K562 (cell line): Measurements from ENCODE around the gene PRKD2. TPM values are rescaled to one million over a fixed set of nuclear protein-coding genes. Genes with fewer than 3 reads are reported as not detected.

Experiments
- MXI1 ChIP-seq: IDR thresholded peaks from 2 replicates; pipeline ENCODE4 v1.6.1; 2011; ENCODE audit warnings: low read depth, mild to moderate bottlenecking, improper control_type of control experiment, low read length
- NFIX ChIP-seq: fragments of 250-450 bp; sonication (Bioruptor Pico); IDR thresholded peaks from 2 replicates; pipeline ENCODE4 v1.4.0; 2020; ENCODE audit warnings: low read depth, mild to moderate bottlenecking, moderate library complexity
- NRF1 ChIP-seq, 2 experiments: fragments of 450-650 bp; IDR thresholded peaks in 1 of 2; conservative IDR thresholded peaks in 1 of 2; 2 replicates each; pipeline ENCODE4 v1.6.1; 2014; ENCODE audit warnings: mild to moderate bottlenecking in 2 of 2
- PRMT5 ChIP-seq: sonication (generic); formaldehyde crosslinking; IDR thresholded peaks from 2 replicates; pipeline ENCODE4 v1.5.0; 2020; ENCODE audit warnings: missing genetic modification reagents
- SIRT6 ChIP-seq: IDR thresholded peaks from one replicate; pipeline ENCODE4 v1.6.1; 2012; ENCODE audit warnings: low read depth, mild to moderate bottlenecking, control low read depth, inconsistent platforms, low read length, moderate library complexity
- SREBF2 ChIP-seq: sonication (generic); formaldehyde crosslinking; IDR thresholded peaks from 2 replicates; pipeline ENCODE4 v1.4.0; 2020; ENCODE audit warnings: mild to moderate bottlenecking, missing genetic modification reagents
- ZC3H4 ChIP-seq: sonication (generic); formaldehyde crosslinking; IDR thresholded peaks from 2 replicates; pipeline ENCODE4 v1.9.0; 2021; ENCODE audit warnings: missing genetic modification reagents, borderline replicate concordance
- ZNF644 ChIP-seq: fragments of 200-800 bp; sonication (Bioruptor generic); IDR thresholded peaks from 2 replicates; pipeline ENCODE4 v1.6.1; 2016; ENCODE audit warnings: low read depth, missing genetic modification characterization, missing compliant biosample characterization
- polyA plus RNA-seq, 8 experiments: library from polyadenylated mRNA; depleted of rRNA in 4 of 8; stranded (reverse) in 5 of 8; unstranded in 3 of 8; fragments of >200 nt; fragmentation: Nextera tagmentation in 2 of 8; fragmentation: Illumina TruSeq in 1 of 8; extraction: Ambion mirVana in 2 of 8; extraction: Trizol in 1 of 8; gene quantifications; 2 replicates each; pipeline versions ENCODE4 v1.2.1 to v1.2.3, GENCODE V29; 2011 to 2014; ENCODE audit warnings: inconsistent platforms in 1 of 8, missing spikeins in 1 of 8
- total RNA-seq, 7 experiments: library from RNA; depleted of rRNA in 6 of 7; stranded (reverse); fragments of >200 nt in 6 of 7; fragmentation: Illumina TruSeq in 2 of 7; extraction: Trizol in 2 of 7; gene quantifications; 2 replicates each; pipeline versions ENCODE4 v1.2.1 to v1.2.3, GENCODE V29; 2011 to 2021; ENCODE audit warnings: low replicate concordance in 1 of 7
- TF ChIP-seq, protein P1 (sequence below): fragments of 450-650 bp; IDR thresholded peaks from 2 replicates; pipeline ENCODE4 v1.6.1; 2018; ENCODE audit warnings: mild to moderate bottlenecking, low read depth; ENCODE audit not compliant: partially characterized antibody

The PRKD2 gene
- total and polyA plus RNA-seq, 9 of the 15 experiments (the other 6 are each of a cell fraction or from before 2014, with no cell fraction given): 1.8 to 60.0 (median 15.0) TPM

DNA sequence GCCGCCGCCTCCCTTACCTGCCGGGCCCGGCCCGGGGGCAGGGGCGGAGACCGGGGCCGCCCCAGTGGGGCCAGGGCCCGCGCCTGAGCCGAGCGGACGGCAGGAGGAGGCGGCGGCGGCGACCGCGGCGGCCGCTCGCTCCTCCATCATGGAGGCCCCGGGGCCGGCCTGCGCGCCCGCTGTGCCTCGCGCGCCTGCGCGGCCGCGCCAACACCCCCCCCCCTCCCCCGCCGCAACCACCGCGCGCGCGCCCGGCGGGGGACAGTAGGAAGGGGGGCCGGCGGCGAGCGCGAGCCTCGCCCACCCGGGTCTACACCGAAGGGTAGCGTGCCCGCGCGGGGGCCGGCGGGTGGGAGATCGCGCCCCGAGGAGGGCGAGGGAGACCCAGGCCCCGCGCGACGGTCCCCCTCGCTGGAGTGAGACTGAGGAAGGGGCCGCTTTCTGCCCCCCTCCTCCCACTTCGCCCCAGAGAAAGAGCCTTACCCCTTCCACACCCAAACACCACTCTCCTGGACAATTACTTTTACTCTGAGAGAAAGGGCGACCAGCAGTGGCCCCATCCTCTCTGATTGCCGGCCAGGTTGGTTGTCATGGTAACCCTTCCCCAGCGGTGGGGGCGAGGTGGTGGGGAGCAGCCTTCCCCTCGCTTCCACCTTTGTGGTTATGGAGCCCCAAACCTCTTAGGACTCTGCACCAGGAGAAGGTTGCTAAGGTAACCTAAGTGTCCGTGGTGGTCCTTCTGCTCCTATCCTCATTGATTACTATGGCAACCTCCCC is 29.6 kb upstream of the PRKD2 start, which contains the start of gene STRN4 (continued):
- TF ChIP-seq, protein P1, sequence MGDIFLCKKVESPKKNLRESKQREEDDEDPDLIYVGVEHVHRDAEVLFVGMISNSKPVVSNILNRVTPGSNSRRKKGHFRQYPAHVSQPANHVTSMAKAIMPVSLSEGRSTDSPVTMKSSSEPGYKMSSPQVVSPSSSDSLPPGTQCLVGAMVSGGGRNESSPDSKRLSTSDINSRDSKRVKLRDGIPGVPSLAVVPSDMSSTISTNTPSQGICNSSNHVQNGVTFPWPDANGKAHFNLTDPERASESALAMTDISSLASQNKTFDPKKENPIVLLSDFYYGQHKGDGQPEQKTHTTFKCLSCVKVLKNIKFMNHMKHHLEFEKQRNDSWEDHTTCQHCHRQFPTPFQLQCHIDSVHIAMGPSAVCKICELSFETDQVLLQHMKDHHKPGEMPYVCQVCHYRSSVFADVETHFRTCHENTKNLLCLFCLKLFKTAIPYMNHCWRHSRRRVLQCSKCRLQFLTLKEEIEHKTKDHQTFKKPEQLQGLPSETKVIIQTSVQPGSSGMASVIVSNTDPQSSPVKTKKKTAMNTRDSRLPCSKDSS: no peak
- TF ChIP-seq ZC3H4 (CRISPR knock-in tag): no peak
- TF ChIP-seq ZNF644 (tag): no peak
- peak; percentile 29 to 69; a peak in 2 of 4 replicates for TF ChIP-seq NRF1 (conservative IDR thresholded peaks at IDR 0.05 in 1 of 2, IDR thresholded peaks at IDR 0.05 in 1 of 2)
- no peak for TF ChIP-seq SIRT6
- TF ChIP-seq SREBF2: no peak
- no peak for TF ChIP-seq NFIX (CRISPR knock-in tag)
- TF ChIP-seq PRMT5 (CRISPR knock-in tag): no peak
- TF ChIP-seq MXI1: no peak
